ENCODE data around the gene STYXL2. TPM values are rescaled to one million over a fixed set of nuclear protein-coding genes. Genes with fewer than 3 reads are reported as not detected.

Gene STYXL2
- total and polyA plus RNA-seq, 9 of the 15 experiments (the other 6 are each of a cell fraction or from before 2014, with no cell fraction given), result not detected

- no peak for FAIRE-seq
- H3K9me3 ChIP-seq (replicated peaks; ENCODE audit: control insufficient read depth, insufficient read depth, low read depth, low read length), result no peaks in the 10 kb centered on the region
- no peak for DNase-seq (ENCODE audit: extremely low read depth in 1 of 4, low spot score in 3 of 4)
- H3K27me3 ChIP-seq (ENCODE audit: control insufficient read depth in 2 of 2, insufficient read depth in 2 of 2, low read length in 2 of 2), result peaks cover 61 to 73% of the 10 kb centered on the region in 2 experiments
- H4K20me1 ChIP-seq (replicated peaks; ENCODE audit: control insufficient read depth, insufficient read depth, low read length), result no peaks in the 10 kb centered on the region; the same call in 1 of the 2 replicates
- no TSS peak for BruUV-seq (replicated peaks)
- H3K9me1 ChIP-seq (ENCODE audit: control insufficient read depth, insufficient read depth, low read length), result no peaks in the 10 kb centered on the region
- no peak overlapping the region for H3K27ac ChIP-seq (ENCODE audit: extremely low read depth, low read depth, low read length)
- no peak overlapping the region for H3K4me3 ChIP-seq
- TF ChIP-seq SMAD4 (CRISPR knock-in tag; conservative IDR thresholded peaks at IDR 0.05), result no peak
- TF ChIP-seq SFPQ (IDR thresholded peaks at IDR 0.05; ENCODE audit: low read depth, low read length), result no peak
- no peak for TF ChIP-seq RBM25 (IDR thresholded peaks at IDR 0.05; ENCODE audit: low read depth, low read length, severe bottlenecking)
- TF ChIP-seq HOMEZ (CRISPR knock-in tag; IDR thresholded peaks at IDR 0.05), result no peak
- TF ChIP-seq ZNF764 (CRISPR knock-in tag; IDR thresholded peaks at IDR 0.05; ENCODE audit: low read depth), result no peak
- TF ChIP-seq SP2 (IDR thresholded peaks at IDR 0.05; ENCODE audit: extremely low read depth, low read depth, low read length, poor library complexity, severe bottlenecking), result no peak
- ChIA-PET POLR2A (interaction anchor here (0.7 to 1.4 kb wide), 2 partner anchors 9 to 12 kb away, joined by 3 to 5 read pairs; no protein-coding TSS in a partner anchor), CTCF (ENCODE audit: low intra/inter-chr PET ratio) (no interaction called here)
- intact Hi-C loops (cut with micrococcal nuclease) (no loop called here), in situ Hi-C loops (cut with MboI) (no loop called here)
- no peak overlapping the region for H3K4me2 ChIP-seq (ENCODE audit: insufficient read depth, low read length)
- no peaks in the 10 kb centered on the region for H3K4me1 ChIP-seq (replicated peaks in 1 of 2; ENCODE audit: control insufficient read depth in 2 of 2, insufficient read depth in 2 of 2, low read length in 2 of 2)
- ATAC-seq, result no peak
- no peak overlapping the region for H2AFZ ChIP-seq (ENCODE audit: low read depth, low read length)
- no peaks in the 10 kb centered on the region for H3K79me2 ChIP-seq (ENCODE audit: control insufficient read depth, insufficient read depth, low read length)
- H3K9ac ChIP-seq (ENCODE audit: insufficient read depth in 1 of 2, low read depth in 2 of 2, low read length in 2 of 2), result no peak overlapping the region
- no peaks in the 10 kb centered on the region for H3K36me3 ChIP-seq (ENCODE audit: control insufficient read depth, insufficient read depth, low read length)
These were observed 9.1 kb upstream of the STYXL2 start for GRCh38 chr1:167084757-167085156.
